NCI-H748 (cell line): ENCODE data around the gene KLF2.

ENCODE experiments used
- DNase-seq: peaks from one replicate; lab custom pipeline; 2025; ENCODE audit not compliant: unreplicated experiment; lab: John Stamatoyannopoulos, UW

KLF2 gene

GRCh38 chr19:16363133-16363851, 38.7 kb downstream of the KLF2 start:
- no peak for DNase-seq

- no peak for DNase-seq
Measured at GRCh38 chr19:16363852-16364230, 39.2 kb downstream of the KLF2 start.

GRCh38 chr19:16364231-16364865, 39.7 kb downstream of the KLF2 start:
- DNase-seq, result no peak

GRCh38 chr19:16365300-16365996, 40.8 kb downstream of the KLF2 start:
- no peak for DNase-seq

GRCh38 chr19:16366056-16366432, 41.4 kb downstream of the KLF2 start:
- no peak for DNase-seq

- no peak for DNase-seq
Measured at GRCh38 chr19:16366433-16367260, 42.0 kb downstream of the KLF2 start.

- DNase-seq, result no peak
Measured at GRCh38 chr19:16367261-16367683, 42.6 kb downstream of the KLF2 start.

GRCh38 chr19:16368385-16369305, 44.0 kb downstream of the KLF2 start:
- DNase-seq, result no peak

GRCh38 chr19:16369306-16369663, 44.7 kb downstream of the KLF2 start:
- DNase-seq, result no peak

GRCh38 chr19:16369664-16370576, 45.3 kb downstream of the KLF2 start:
- no peak for DNase-seq

- no peak for DNase-seq
Measured at GRCh38 chr19:16370641-16371391, 46.2 kb downstream of the KLF2 start.

- no peak for DNase-seq
Measured at GRCh38 chr19:16371540-16371986, 46.9 kb downstream of the KLF2 start.

- DNase-seq, result no peak
Measured at GRCh38 chr19:16372065-16372915, 47.7 kb downstream of the KLF2 start.

- no peak for DNase-seq
Measured at GRCh38 chr19:16373079-16373478, 48.5 kb downstream of the KLF2 start.

- no peak for DNase-seq
Measured at GRCh38 chr19:16373532-16373931, 48.9 kb downstream of the KLF2 start.

GRCh38 chr19:16373989-16374388, 49.4 kb downstream of the KLF2 start:
- DNase-seq, result no peak

- no peak for DNase-seq
Measured at GRCh38 chr19:16374436-16374835, 49.8 kb downstream of the KLF2 start.
